BE2C (cell line): Measurements from ENCODE around the gene SAYSD1.

Experiments used
- DNase-seq: peaks from one replicate; pipeline ENCODE4 v3.0.0-alpha.2; 2020
- H3K27me3 ChIP-seq: fragments of 250-450 bp; sonication (Bioruptor Pico); 2 replicates; pipeline ENCODE4 v1.5.1; 2020; ENCODE audit warnings: mild to moderate bottlenecking
- H3K36me3 ChIP-seq: fragments of 250-450 bp; sonication (Bioruptor Pico); 2 replicates; pipeline ENCODE4 v1.5.1; 2020; ENCODE audit warnings: mild to moderate bottlenecking
- H3K4me1 ChIP-seq: fragments of 250-450 bp; sonication (Bioruptor Pico); 2 replicates; pipeline ENCODE4 v1.5.1; 2020
- H3K4me3 ChIP-seq: 2 replicates; pipeline ENCODE4 v1.5.1; 2011; ENCODE audit warnings: low read depth, low read length
- H3K9me3 ChIP-seq: fragments of 250-450 bp; sonication (Bioruptor Pico); 2 replicates; pipeline ENCODE4 v1.5.1; 2020
- TF ChIP-seq, protein P1 (sequence below): IDR thresholded peaks from 2 replicates; pipeline ENCODE4 v1.5.1; 2012; ENCODE audit warnings: mild to moderate bottlenecking, low read depth, low read length

The SAYSD1 gene

DNA sequence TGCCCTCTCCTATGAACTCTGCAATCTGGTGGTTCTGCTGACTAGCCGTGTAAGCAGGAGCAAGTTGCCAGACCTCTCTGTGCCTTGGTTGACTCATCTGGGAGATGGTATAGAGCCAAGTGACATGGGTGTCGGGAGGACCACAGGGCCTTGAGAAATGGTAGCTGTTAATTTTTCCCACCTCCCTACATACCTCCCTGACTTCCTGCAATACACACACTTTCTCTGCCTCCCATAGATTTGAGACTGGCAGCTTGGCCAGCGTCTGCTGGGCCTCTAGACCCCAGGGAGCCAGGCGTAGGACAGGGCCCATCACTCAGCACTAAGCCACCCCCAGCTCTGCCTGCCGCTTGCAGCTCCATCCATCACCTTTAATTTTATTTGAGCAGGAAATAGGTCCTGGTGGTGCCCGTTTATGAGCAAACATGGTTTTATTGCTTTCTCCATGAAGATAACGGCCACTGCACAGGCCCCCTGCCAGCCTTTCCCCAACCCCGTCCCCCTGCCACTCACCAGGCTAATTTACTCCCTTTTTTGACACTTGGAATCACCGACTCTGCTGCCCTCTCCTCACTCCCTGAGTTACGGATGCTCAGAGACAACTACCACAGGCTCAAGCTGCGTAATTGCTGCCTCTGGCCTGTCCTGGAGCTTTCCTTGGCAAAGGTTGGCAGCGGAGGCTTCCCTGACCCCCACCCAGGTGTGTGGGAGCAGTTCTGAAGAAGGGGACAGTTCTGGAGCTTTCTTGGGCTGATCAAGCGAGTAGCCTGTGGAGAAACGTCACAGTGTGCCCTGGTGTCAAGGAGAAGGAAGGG is 55.3 kb downstream of the SAYSD1 start:
- Histone ChIP-seq H3K36me3 (no peaks in the 10 kb centered on the region), H3K4me1 (no peaks in the 10 kb centered on the region), H3K9me3 (no peaks in the 10 kb centered on the region), H3K27me3 (no peaks in the 10 kb centered on the region; the same call in 1 of the 2 replicates), H3K4me3 (no peak overlapping the region)
- peak; percentile 42 for DNase-seq
- TF ChIP-seq, protein P1, sequence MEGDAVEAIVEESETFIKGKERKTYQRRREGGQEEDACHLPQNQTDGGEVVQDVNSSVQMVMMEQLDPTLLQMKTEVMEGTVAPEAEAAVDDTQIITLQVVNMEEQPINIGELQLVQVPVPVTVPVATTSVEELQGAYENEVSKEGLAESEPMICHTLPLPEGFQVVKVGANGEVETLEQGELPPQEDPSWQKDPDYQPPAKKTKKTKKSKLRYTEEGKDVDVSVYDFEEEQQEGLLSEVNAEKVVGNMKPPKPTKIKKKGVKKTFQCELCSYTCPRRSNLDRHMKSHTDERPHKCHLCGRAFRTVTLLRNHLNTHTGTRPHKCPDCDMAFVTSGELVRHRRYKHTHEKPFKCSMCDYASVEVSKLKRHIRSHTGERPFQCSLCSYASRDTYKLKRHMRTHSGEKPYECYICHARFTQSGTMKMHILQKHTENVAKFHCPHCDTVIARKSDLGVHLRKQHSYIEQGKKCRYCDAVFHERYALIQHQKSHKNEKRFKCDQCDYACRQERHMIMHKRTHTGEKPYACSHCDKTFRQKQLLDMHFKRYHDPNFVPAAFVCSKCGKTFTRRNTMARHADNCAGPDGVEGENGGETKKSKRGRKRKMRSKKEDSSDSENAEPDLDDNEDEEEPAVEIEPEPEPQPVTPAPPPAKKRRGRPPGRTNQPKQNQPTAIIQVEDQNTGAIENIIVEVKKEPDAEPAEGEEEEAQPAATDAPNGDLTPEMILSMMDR = no peak

DNA sequence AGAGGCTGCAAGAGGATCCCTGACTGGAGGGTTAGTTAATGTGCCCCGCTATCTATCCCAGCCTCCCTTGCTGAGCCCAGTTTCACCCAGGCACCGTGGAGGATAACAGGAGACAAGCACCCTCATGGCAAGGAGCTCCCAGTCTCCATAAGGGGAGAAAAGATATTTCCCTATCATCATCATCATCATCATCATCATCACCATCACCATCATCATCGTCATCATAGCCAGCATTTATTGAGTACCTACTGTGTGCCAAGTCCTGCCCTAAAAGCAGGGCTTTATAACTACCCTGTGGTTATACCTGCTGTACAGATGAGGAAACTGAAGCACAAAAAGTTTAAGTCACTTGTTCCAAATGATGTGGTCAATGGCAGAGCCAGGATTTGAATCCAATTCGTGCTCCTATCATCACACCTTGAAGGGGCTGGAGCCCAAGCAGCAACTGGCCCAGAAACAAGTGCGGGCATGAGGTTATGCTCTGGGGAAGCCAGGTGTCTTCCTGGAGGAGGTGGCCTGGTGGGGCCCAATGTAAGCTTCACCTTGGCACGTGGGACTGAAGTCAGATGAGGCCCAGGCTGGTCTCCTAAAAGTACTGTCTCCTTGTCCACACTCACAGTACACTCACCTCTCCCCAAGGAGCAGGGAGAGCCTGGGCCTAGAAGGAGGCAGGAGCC is 56.4 kb downstream of the SAYSD1 start:
- no peaks in the 10 kb centered on the region for H3K4me1 ChIP-seq
- no peaks in the 10 kb centered on the region; the same call in 1 of the 2 replicates for H3K27me3 ChIP-seq
- no peak for DNase-seq
- no peak overlapping the region for H3K4me3 ChIP-seq
- no peaks in the 10 kb centered on the region for H3K36me3 ChIP-seq
- no peaks in the 10 kb centered on the region for H3K9me3 ChIP-seq
- TF ChIP-seq, protein P1 = no peak

DNA sequence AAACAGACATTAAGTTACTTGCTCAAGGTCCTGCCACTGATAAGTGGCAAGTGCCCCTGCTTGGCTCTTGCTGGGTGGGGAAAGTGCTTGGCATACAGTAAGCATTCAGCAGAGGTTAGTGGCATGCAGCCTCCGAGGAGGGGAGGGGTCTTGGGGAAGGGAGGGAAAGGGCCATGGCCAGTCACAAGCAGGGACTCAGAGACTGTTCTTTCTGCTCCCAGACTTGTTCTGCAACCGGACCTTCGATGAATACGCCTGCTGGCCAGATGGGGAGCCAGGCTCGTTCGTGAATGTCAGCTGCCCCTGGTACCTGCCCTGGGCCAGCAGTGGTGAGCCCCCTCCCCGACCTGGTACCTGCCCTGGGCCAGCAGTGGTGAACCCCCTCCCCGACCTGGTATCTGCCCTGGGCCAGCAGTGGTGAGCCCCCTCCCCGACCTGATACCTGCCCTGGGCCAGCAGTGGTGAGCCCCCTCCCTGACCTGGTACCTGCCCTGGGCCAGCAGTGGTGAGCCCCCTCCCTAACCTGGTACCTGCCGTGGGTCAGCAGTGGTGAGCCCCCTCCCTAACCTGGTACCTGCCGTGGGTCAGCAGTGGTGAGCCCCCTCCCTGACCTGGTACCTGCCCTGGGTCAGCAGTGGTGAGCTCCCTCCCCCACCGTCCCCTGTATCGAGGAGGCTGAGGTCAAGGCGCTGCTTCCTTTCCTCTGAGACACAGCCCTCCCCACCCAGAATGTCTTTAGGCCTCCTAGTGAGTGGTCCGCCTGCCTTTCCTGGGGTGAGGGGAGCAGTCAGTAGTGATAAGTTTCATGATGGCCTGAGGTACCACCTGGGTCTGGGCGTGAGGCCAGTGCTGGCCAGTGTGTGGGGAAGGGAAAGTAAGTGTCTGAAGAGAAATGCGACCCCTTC is 57.5 kb downstream of the SAYSD1 start:
- Histone ChIP-seq H3K4me1 (no peaks in the 10 kb centered on the region), H3K36me3 (no peaks in the 10 kb centered on the region), H3K9me3 (no peaks in the 10 kb centered on the region), H3K27me3 (no peaks in the 10 kb centered on the region; the same call in 1 of the 2 replicates), H3K4me3 (no peak overlapping the region)
- no peak for DNase-seq
- TF ChIP-seq, protein P1 = no peak

- TF ChIP-seq, protein P1 = no peak
- no peaks in the 10 kb centered on the region for H3K4me1 ChIP-seq
Observed at GRCh38 chr6:39056681-39057080, 58.3 kb downstream of the SAYSD1 start.

DNA sequence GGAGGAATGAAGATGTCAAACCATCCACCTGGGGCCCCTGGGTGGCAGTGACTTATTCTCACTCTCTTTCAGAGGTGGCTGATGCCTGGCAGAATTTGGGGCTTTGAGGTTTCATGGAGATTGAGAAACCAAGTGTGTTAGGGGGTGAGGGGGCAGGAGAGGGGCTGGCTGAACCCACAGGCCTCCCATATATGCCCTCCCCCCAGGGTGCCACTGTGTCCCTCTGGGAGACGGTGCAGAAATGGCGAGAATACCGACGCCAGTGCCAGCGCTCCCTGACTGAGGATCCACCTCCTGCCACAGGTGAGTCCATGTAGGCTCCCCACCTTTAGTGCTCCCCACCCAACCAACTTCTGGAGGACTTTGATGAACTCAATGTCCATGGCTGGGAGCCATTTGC is 58.8 kb downstream of the SAYSD1 start:
- TF ChIP-seq, protein P1 = no peak
- H3K4me1 ChIP-seq = no peaks in the 10 kb centered on the region
- no peaks in the 10 kb centered on the region for H3K9me3 ChIP-seq
- no peaks in the 10 kb centered on the region for H3K36me3 ChIP-seq
- no peak overlapping the region for H3K4me3 ChIP-seq
- no peaks in the 10 kb centered on the region; the same call in 1 of the 2 replicates for H3K27me3 ChIP-seq
- no peak for DNase-seq

More at GRCh38 chr6:39056681-39057080, 58.3 kb downstream of the SAYSD1 start:
- Histone ChIP-seq H3K9me3 (no peaks in the 10 kb centered on the region), H3K4me3 (no peak overlapping the region), H3K27me3 (no peaks in the 10 kb centered on the region; the same call in 1 of the 2 replicates), H3K36me3 (no peaks in the 10 kb centered on the region)
- no peak for DNase-seq
